ENCODE measurements around the gene SPIRE2.
A peak's percentile ranks its signal among the peaks of the same experiment; 100 is the strongest.
"Not testable (repeated sequence)": the region's sequence is repeated elsewhere in the genome, so short reads cannot be mapped to it uniquely, and the experiment has no call there.

The SPIRE2 gene

GRCh38 chr16:89833664-89834363, 5.5 kb downstream of the SPIRE2 start:
- DNase-seq; intact Hi-C loops (cut with DNase I): not testable (repeated sequence)

- intact Hi-C loops (cut with DNase I); DNase-seq: not testable (repeated sequence)
Measured at GRCh38 chr16:89834813-89835363, 6.6 kb downstream of the SPIRE2 start.

GRCh38 chr16:89836484-89836883, 8.2 kb downstream of the SPIRE2 start:
- DNase-seq; intact Hi-C loops (cut with DNase I): not testable (repeated sequence)

- intact Hi-C loops (cut with DNase I): no loop called here
Measured at GRCh38 chr16:89837014-89837546, 8.8 kb downstream of the SPIRE2 start.

GRCh38 chr16:89841275-89841674, 13.0 kb downstream of the SPIRE2 start:
- no peak for DNase-seq
- intact Hi-C loops (cut with DNase I): no loop called here

More at GRCh38 chr16:89837014-89837546, 8.8 kb downstream of the SPIRE2 start:
- DNase-seq: no peak

- no peak for DNase-seq
- intact Hi-C loops (cut with DNase I): no loop called here
Measured at GRCh38 chr16:89842471-89843408, 14.5 kb downstream of the SPIRE2 start.

GRCh38 chr16:89843409-89844350, 15.4 kb downstream of the SPIRE2 start:
- DNase-seq: no peak

GRCh38 chr16:89844739-89845339, 16.6 kb downstream of the SPIRE2 start:
- intact Hi-C loops (cut with DNase I): no loop called here
- no peak for DNase-seq

More at GRCh38 chr16:89843409-89844350, 15.4 kb downstream of the SPIRE2 start:
- intact Hi-C loops (cut with DNase I): no loop called here

- no peak for DNase-seq
- intact Hi-C loops (cut with DNase I): no loop called here
Measured at GRCh38 chr16:89845417-89845816, 17.1 kb downstream of the SPIRE2 start.

GRCh38 chr16:89847051-89847939, 19.0 kb downstream of the SPIRE2 start:
- DNase-seq: no peak
- intact Hi-C loops (cut with DNase I): no loop called here

GRCh38 chr16:89847940-89848297, 19.6 kb downstream of the SPIRE2 start:
- no peak for DNase-seq
- intact Hi-C loops (cut with DNase I): no loop called here

GRCh38 chr16:89848974-89849373, 20.7 kb downstream of the SPIRE2 start:
- intact Hi-C loops (cut with DNase I): no loop called here
- no peak for DNase-seq

GRCh38 chr16:89853306-89853993, 25.2 kb downstream of the SPIRE2 start:
- no peak for DNase-seq
- intact Hi-C loops (cut with DNase I): no loop called here

GRCh38 chr16:89855301-89855945, 27.1 kb downstream of the SPIRE2 start:
- intact Hi-C loops (cut with DNase I): no loop called here
- no peak for DNase-seq

- DNase-seq: no peak
- intact Hi-C loops (cut with DNase I): no loop called here
Measured at GRCh38 chr16:89855986-89856385, 27.7 kb downstream of the SPIRE2 start.

GRCh38 chr16:89858973-89859614, 30.8 kb downstream of the SPIRE2 start:
- DNase-seq: no peak
- intact Hi-C loops (cut with DNase I): no loop called here

GRCh38 chr16:89859615-89860007, 31.3 kb downstream of the SPIRE2 start:
- intact Hi-C loops (cut with DNase I): loop anchor here (2.0 kb wide), 1 partner anchor 159 kb away; the partner anchor contains the start of gene SPATA2L
- DNase-seq: peak in 1 of 10 donors; percentile 69

All from posterior cingulate gyrus (tissue), 11 donors.